GM12875 (cell line): ENCODE data around the gene NAALADL2.

Source experiments
- H3K4me3 ChIP-seq: one replicate; pipeline ENCODE4 v1.5.1; 2011; ENCODE audit warnings: low read depth, low read length, control low read depth
- CTCF ChIP-seq: IDR thresholded peaks from 2 replicates; pipeline ENCODE4 v1.5.1; 2011; ENCODE audit warnings: low read depth, mild to moderate bottlenecking, control low read depth, inconsistent platforms, low read length, moderate library complexity, borderline replicate concordance; ENCODE audit not compliant: insufficient read depth

NAALADL2 gene

GRCh38 chr3:175279457-175279856, 420.3 kb downstream of the NAALADL2 start:
- no peak overlapping the region for H3K4me3 ChIP-seq
- no peak for TF ChIP-seq CTCF

GRCh38 chr3:175279911-175280310, 420.8 kb downstream of the NAALADL2 start:
- no peak overlapping the region for H3K4me3 ChIP-seq
- TF ChIP-seq CTCF, result no peak

GRCh38 chr3:175287361-175287963, 428.3 kb downstream of the NAALADL2 start:
- TF ChIP-seq CTCF, result no peak
- H3K4me3 ChIP-seq, result no peak overlapping the region

- no peak overlapping the region for H3K4me3 ChIP-seq
- TF ChIP-seq CTCF, result no peak
Observed at GRCh38 chr3:175288621-175289020, 429.5 kb downstream of the NAALADL2 start.

- TF ChIP-seq CTCF, result no peak
- no peak overlapping the region for H3K4me3 ChIP-seq
Observed at GRCh38 chr3:175294793-175295192, 435.7 kb downstream of the NAALADL2 start.

GRCh38 chr3:175295248-175296130, 436.4 kb downstream of the NAALADL2 start:
- H3K4me3 ChIP-seq, result no peak overlapping the region
- no peak for TF ChIP-seq CTCF

GRCh38 chr3:175297216-175297615, 438.1 kb downstream of the NAALADL2 start:
- TF ChIP-seq CTCF, result no peak
- no peak overlapping the region for H3K4me3 ChIP-seq
